Large intestine (tissue), 3 donors: ENCODE measurements around the gene PLPP3. TPM values are rescaled to one million over a fixed set of nuclear protein-coding genes. Genes with fewer than 3 reads are reported as not detected.
A peak's percentile ranks its signal among the peaks of the same experiment; 100 is the strongest.
"Not testable (repeated sequence)": the region's sequence is repeated elsewhere in the genome, so short reads cannot be mapped to it uniquely, and the experiment has no call there.

Source experiments
- DNase-seq, 2 donors: peaks; one replicate each; pipeline versions ENCODE4 v3.0.0 to v3.0.0-alpha.2; 2013
- H3K27ac ChIP-seq: one replicate; pipeline ENCODE4 v1.5.1; 2013; ENCODE audit warnings: low read length
- H3K27me3 ChIP-seq: 2 replicates; pipeline ENCODE4 v1.6.1; 2013; ENCODE audit warnings: low read length; ENCODE audit not compliant: control insufficient read depth, insufficient read depth
- H3K36me3 ChIP-seq: 2 replicates; pipeline ENCODE4 v1.6.1; 2013; ENCODE audit warnings: low read length; ENCODE audit not compliant: control insufficient read depth, insufficient read depth
- H3K4me1 ChIP-seq: one replicate; pipeline ENCODE4 v1.6.1; 2013; ENCODE audit warnings: low read length; ENCODE audit not compliant: control insufficient read depth, insufficient read depth
- H3K4me3 ChIP-seq: one replicate; pipeline ENCODE4 v1.5.1; 2013; ENCODE audit warnings: low read length
- H3K9me3 ChIP-seq: one replicate; pipeline ENCODE4 v1.6.1; 2013; ENCODE audit warnings: mild to moderate bottlenecking, low read depth, low read length, moderate library complexity; ENCODE audit not compliant: control insufficient read depth
- WGBS: methylation state at CpG from one replicate; pipeline ENCODE4 v1.1.5; 2013; ENCODE audit warnings: low lambda C conversion rate; ENCODE audit not compliant: insufficient coverage; 5-methylcytosine and 5-hydroxymethylcytosine counted together
- polyA plus RNA-seq: library from polyadenylated mRNA; unstranded; fragments of 120-200 nt; gene quantifications from one replicate; pipeline ENCODE4 v1.2.1, GENCODE V29; 2013

The PLPP3 gene
- polyA plus RNA-seq, 1 donor, result 74.8 TPM

- H3K36me3 ChIP-seq, H3K4me1 ChIP-seq, H3K27ac ChIP-seq, H3K4me3 ChIP-seq, H3K9me3 ChIP-seq, DNase-seq, H3K27me3 ChIP-seq: not testable (repeated sequence)
- WGBS, result no CpG with 5 or more reads among the region's 5 CpGs
These were observed 16.2 kb upstream of the PLPP3 start for GRCh38 chr1:56595397-56596191.

DNA sequence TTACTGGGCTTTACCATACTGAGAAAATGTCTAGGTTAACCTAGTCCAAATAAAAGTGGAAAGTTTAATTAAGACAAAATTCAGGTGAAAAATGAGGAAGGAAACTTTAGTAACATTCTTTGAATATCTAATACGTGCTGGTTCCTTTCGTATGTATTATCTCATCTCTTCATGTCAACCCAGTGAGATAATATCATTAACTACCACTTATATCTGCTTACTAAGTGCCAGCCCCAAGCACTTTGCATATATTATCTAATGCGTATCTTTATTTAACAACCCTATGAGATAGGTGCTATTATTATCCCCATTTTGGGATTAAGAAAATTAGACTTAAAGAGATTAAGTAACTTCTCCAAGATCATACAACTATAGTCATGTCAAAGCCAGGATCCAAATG is 12.5 kb upstream of the PLPP3 start:
- Histone ChIP-seq H3K27me3 (no peaks in the 10 kb centered on the region), H3K9me3 (peaks cover 2% of the 10 kb centered on the region), H3K4me1 (no peaks in the 10 kb centered on the region), H3K36me3 (no peaks in the 10 kb centered on the region), H3K4me3 (no peak overlapping the region), H3K27ac (no peak overlapping the region)
- 44% methylated on average over 2 of the region's 3 CpGs for WGBS
- no peak for DNase-seq

GRCh38 chr1:56590520-56591011 is 11.2 kb upstream of the PLPP3 start:
- WGBS, result 100% methylated on average over 1 of the region's 3 CpGs
- Histone ChIP-seq H3K27me3 (no peaks in the 10 kb centered on the region), H3K4me1 (no peaks in the 10 kb centered on the region)

GRCh38 chr1:56589369-56589768 is 10.0 kb upstream of the PLPP3 start:
- Histone ChIP-seq H3K36me3 (no peaks in the 10 kb centered on the region), H3K9me3 (peaks cover 2% of the 10 kb centered on the region), H3K27me3 (no peaks in the 10 kb centered on the region), H3K4me1 (no peaks in the 10 kb centered on the region), H3K27ac (no peak overlapping the region), H3K4me3 (no peak overlapping the region)
- DNase-seq, result no peak
- WGBS, result 89% methylated on average over 2 of the region's 2 CpGs

More at GRCh38 chr1:56590520-56591011, 11.2 kb upstream of the PLPP3 start:
- DNase-seq, result no peak
- no peak overlapping the region for H3K4me3 ChIP-seq
- H3K27ac ChIP-seq, result no peak overlapping the region
- no peaks in the 10 kb centered on the region for H3K36me3 ChIP-seq
- H3K9me3 ChIP-seq, result peaks cover 2% of the 10 kb centered on the region

DNA sequence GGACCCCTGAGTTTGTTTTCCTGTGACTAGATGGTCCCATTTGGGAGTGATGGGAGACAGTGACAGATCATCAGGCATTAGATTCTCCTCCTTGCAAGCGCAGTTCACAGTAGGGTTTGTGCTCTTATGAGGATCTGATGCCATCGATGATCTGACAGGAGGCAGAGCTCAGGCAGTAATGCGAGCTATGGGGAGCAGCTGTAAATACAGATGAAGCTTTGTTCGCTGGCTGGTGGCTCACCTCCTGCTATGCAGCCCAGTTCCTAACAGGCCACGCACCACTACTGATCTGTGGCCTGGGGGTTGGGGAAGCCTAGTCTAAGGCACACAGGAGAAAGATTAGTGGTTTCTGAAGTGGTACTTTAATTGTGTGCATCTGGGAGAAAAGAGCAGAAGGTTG is 7.1 kb upstream of the PLPP3 start:
- DNase-seq, result no peak
- WGBS, result no CpG with 5 or more reads among the region's 5 CpGs
- H3K9me3 ChIP-seq, result peaks cover 2% of the 10 kb centered on the region
- no peak overlapping the region for H3K27ac ChIP-seq
- H3K4me3 ChIP-seq, result no peak overlapping the region
- no peaks in the 10 kb centered on the region for H3K4me1 ChIP-seq
- no peaks in the 10 kb centered on the region for H3K27me3 ChIP-seq
- no peaks in the 10 kb centered on the region for H3K36me3 ChIP-seq

DNA sequence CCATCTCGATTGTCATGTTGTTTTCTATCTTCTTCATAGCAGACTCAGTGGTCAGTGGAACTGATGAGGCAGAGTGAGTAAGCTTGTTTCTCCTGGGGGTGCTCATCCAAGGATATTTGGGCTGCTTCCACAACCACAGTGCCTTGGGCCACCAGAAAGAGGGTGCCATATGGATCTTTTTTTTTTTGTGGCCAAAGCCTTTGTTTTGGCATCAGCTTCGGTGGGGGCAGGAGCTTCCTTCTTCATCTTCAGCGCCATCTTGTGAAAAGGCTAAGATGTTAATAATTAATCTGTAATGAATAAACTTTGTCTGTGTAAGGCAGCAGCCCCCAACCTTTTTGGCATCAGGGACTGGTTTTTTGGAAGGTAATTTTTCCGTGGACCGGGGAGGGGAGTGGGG is 6.6 kb upstream of the PLPP3 start:
- H3K36me3 ChIP-seq, result no peaks in the 10 kb centered on the region
- peaks cover 2% of the 10 kb centered on the region for H3K9me3 ChIP-seq
- H3K27ac ChIP-seq, result no peak overlapping the region
- H3K4me3 ChIP-seq, result no peak overlapping the region
- no peak for DNase-seq
- H3K4me1 ChIP-seq, result no peaks in the 10 kb centered on the region
- WGBS, result no CpG with 5 or more reads among the region's 5 CpGs
- no peaks in the 10 kb centered on the region for H3K27me3 ChIP-seq

GRCh38 chr1:56584910-56585528 is 5.7 kb upstream of the PLPP3 start:
- no peaks in the 10 kb centered on the region for H3K36me3 ChIP-seq
- H3K9me3 ChIP-seq, result peaks cover 2% of the 10 kb centered on the region
- no peak overlapping the region for H3K27ac ChIP-seq
- no peak overlapping the region for H3K4me3 ChIP-seq
- H3K4me1 ChIP-seq, result no peaks in the 10 kb centered on the region
- H3K27me3 ChIP-seq, result no peaks in the 10 kb centered on the region
- WGBS, result 0% methylated on average over 2 of the region's 5 CpGs
- peak; percentile 25 to 34 for DNase-seq

- no peak overlapping the region for H3K27ac ChIP-seq
- peaks cover 4% of the 10 kb centered on the region for H3K9me3 ChIP-seq
- no peaks in the 10 kb centered on the region for H3K4me1 ChIP-seq
- H3K36me3 ChIP-seq, result no peaks in the 10 kb centered on the region
- H3K4me3 ChIP-seq, result no peak overlapping the region
- WGBS, result 88% methylated on average over 2 of the region's 2 CpGs
- no peak for DNase-seq
- H3K27me3 ChIP-seq, result no peaks in the 10 kb centered on the region
These were observed 4.7 kb upstream of the PLPP3 start for GRCh38 chr1:56583957-56584468.

- H3K27me3 ChIP-seq, result no peaks in the 10 kb centered on the region
- H3K36me3 ChIP-seq, result no peaks in the 10 kb centered on the region
- WGBS, result no CpG with 5 or more reads among the region's 10 CpGs
- H3K4me3 ChIP-seq, result no peak overlapping the region
- no peak for DNase-seq
- peaks cover 4% of the 10 kb centered on the region for H3K9me3 ChIP-seq
- H3K27ac ChIP-seq, result no peak overlapping the region
- H3K4me1 ChIP-seq, result no peaks in the 10 kb centered on the region
These were observed 1.4 kb upstream of the PLPP3 start for GRCh38 chr1:56580771-56581170.

- H3K36me3 ChIP-seq, result no peaks in the 10 kb centered on the region
- no peaks in the 10 kb centered on the region for H3K27me3 ChIP-seq
- DNase-seq, result peak; percentile 47 to 78
- peak overlapping the region; percentile 76 for H3K27ac ChIP-seq
- peak overlapping the region; percentile 84 for H3K4me3 ChIP-seq
- WGBS, result no CpG with 5 or more reads among the region's 64 CpGs
- H3K9me3 ChIP-seq, result peaks cover 4% of the 10 kb centered on the region
- peaks cover 4% of the 10 kb centered on the region for H3K4me1 ChIP-seq
These were observed 1.0 kb downstream of the PLPP3 start for GRCh38 chr1:56578138-56578962.
